IPS DF 6.9 (cell line): ENCODE measurements around the gene BRD4.
"Not testable (repeated sequence)": the region's sequence is repeated elsewhere in the genome, so short reads cannot be mapped to it uniquely, and the experiment has no call there.

Experiments used
- DNase-seq: peaks from one replicate; pipeline ENCODE4 v3.0.0-alpha.2; 2013; ENCODE audit warnings: low read depth, low spot score
- H3K27ac ChIP-seq: one replicate; pipeline ENCODE4 v1.5.1; 2013; ENCODE audit warnings: low read length, control low read depth
- H3K27me3 ChIP-seq: 2 replicates; pipeline ENCODE4 v1.6.1; 2013; ENCODE audit warnings: mild to moderate bottlenecking, low read length; ENCODE audit not compliant: control insufficient read depth, insufficient read depth
- H3K36me3 ChIP-seq: 2 replicates; pipeline ENCODE4 v1.6.1; 2013; ENCODE audit warnings: low read length; ENCODE audit not compliant: control insufficient read depth, insufficient read depth
- H3K4me1 ChIP-seq: 2 replicates; pipeline ENCODE4 v1.6.1; 2013; ENCODE audit warnings: low read length; ENCODE audit not compliant: control insufficient read depth, insufficient read depth
- H3K4me3 ChIP-seq: 2 replicates; pipeline ENCODE4 v1.5.1; 2013; ENCODE audit warnings: mild to moderate bottlenecking, low read length
- H3K9me3 ChIP-seq: 2 replicates; pipeline ENCODE4 v1.6.1; 2013; ENCODE audit warnings: low read length, inconsistent platforms; ENCODE audit not compliant: control insufficient read depth, insufficient read depth
- WGBS: extraction: QIAGEN DNeasy Blood & Tissue Kit; methylation state at CpG from one replicate; pipeline ENCODE4 v1.1.7; 2013; ENCODE audit warnings: mixed read lengths, missing lambda C conversion rate; ENCODE audit not compliant: insufficient read length, insufficient coverage; 5-methylcytosine and 5-hydroxymethylcytosine counted together

The BRD4 gene

DNA sequence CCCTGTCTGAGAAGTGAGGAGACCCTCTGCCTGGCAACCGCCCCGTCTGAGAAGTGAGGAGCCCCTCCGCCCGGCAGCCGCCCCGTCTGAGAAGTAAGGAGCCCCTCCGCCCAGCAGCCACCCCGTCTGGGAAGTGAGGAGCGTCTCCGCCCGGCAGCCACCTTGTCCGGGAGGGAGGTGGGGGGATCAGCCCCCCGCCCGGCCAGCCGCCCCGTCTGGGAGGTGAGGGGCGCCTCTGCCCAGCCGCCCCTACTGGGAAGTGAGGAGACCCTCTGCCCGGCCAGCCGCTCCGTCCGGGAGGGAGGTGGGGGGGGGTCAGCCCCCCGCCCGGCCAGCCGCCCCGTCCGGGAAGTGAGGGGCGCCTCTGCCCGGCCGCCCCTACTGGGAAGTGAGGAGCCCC, 30.7 kb upstream of the BRD4 start:
- not testable (repeated sequence) for H3K27ac ChIP-seq, H3K4me3 ChIP-seq, H3K4me1 ChIP-seq, H3K9me3 ChIP-seq, DNase-seq, H3K27me3 ChIP-seq
- peaks cover 46% of the 10 kb centered on the region for H3K36me3 ChIP-seq
- WGBS = no CpG with 5 or more reads among the region's 30 CpGs

DNA sequence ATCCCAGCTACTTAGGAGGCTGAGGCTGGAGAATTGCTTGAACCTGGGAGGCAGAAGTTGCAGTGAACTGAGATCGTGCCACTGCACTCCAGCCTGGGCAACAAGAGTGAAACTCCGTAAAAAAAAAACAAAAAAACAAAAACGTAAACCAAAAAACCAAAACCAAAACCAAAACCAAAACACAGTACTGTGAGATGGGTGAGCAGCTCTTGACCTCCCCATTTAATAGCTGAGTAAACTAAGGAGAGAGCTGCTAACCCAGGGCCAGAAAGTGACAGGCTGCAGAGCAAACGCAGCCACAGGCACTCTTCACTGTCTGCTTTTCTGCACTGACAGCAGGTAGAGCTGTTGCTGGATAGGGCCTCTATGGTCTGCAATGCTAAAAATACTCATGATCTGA, 27.7 kb upstream of the BRD4 start:
- H3K27ac ChIP-seq, H3K27me3 ChIP-seq, H3K9me3 ChIP-seq, H3K4me1 ChIP-seq, H3K4me3 ChIP-seq, DNase-seq: not testable (repeated sequence)
- WGBS = 100% methylated on average over 1 of the region's 4 CpGs
- peaks cover 40% of the 10 kb centered on the region for H3K36me3 ChIP-seq

DNA sequence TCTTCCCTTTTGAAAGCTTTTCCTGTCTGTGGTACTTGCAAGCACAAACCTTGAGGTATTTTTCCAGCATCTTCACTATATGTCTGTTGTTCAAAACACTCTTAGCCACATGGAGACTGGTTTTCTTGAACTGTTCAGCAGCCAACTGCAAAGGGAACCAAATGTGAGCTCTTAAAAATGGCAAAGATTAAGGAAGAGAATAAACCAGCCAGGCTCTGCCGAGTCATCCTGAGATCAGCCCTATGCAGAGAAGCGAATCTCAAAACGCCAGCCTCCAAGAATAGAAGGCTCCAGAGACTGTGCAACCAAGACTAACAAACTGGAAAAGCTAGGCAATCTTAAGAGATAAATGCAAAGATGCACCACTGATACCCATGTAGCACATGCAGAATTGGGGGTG, 26.6 kb upstream of the BRD4 start:
- H3K4me1 ChIP-seq = no peaks in the 10 kb centered on the region
- no peak overlapping the region for H3K27ac ChIP-seq
- peaks cover 43% of the 10 kb centered on the region for H3K36me3 ChIP-seq
- WGBS = no CpG with 5 or more reads among the region's 3 CpGs
- H3K27me3 ChIP-seq = no peaks in the 10 kb centered on the region
- H3K4me3 ChIP-seq = no peak overlapping the region
- H3K9me3 ChIP-seq = no peaks in the 10 kb centered on the region
- no peak for DNase-seq

DNA sequence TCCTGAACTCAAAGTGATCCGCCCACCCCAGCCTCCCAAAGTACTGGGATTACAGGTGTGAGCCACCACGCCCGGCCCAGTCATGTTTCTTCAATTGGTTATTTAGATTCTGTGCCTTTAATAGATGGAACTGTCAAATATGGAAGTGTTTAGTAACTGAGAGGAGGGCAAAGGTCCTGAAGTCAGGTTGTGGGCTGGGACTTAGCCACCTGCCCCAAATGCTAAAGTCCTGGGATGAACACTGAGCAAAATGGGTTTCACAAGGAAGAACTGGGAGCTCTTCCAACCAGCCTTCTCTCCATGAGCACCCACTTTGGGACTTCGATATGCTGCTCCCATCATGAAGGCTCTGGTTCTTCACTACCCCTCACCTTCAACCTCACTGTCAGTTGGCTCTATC, 25.6 kb upstream of the BRD4 start:
- peaks cover 43% of the 10 kb centered on the region for H3K36me3 ChIP-seq
- no peak for DNase-seq
- WGBS = no CpG with 5 or more reads among the region's 4 CpGs
- no peak overlapping the region for H3K4me3 ChIP-seq
- no peak overlapping the region for H3K27ac ChIP-seq
- H3K4me1 ChIP-seq = no peaks in the 10 kb centered on the region
- no peaks in the 10 kb centered on the region for H3K27me3 ChIP-seq
- H3K9me3 ChIP-seq = no peaks in the 10 kb centered on the region

DNA sequence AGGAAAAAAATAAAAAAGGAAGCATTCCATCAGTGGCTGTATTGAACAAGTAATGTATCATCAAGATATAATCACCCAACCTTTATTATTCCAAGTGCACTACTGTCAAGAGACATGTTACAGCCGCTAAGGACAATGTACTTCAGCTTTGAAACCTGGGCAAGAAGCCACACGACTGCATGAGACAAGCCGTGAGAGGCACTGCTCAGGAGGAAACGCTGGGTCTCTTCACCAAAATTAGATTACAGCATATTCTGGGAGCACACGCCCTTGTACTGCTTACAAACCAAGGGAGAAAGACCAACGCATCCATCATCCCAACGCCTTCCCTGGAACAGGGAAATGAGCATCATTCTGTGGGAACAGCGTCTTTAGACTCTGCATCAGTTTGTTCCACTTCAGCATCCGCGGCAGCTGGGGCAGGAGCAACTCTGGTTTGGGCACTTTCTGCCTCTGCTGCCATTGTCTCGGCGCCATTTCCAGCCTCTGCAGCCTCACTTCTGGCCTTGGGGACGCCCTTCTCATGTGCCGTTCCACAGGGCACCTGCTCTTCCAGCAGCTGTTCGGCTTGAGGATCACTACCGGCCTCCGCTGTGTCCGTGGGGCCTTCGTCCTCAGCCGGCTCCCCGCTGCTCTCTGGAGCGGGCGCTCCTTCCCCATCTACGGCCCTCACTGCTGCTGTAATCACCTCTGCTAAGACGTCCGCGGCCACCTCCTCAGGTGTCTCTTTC, 22.4 kb upstream of the BRD4 start:
- no peak overlapping the region for H3K4me3 ChIP-seq
- H3K9me3 ChIP-seq = no peaks in the 10 kb centered on the region
- no peaks in the 10 kb centered on the region for H3K27me3 ChIP-seq
- no CpG with 5 or more reads among the region's 27 CpGs for WGBS
- H3K4me1 ChIP-seq = no peaks in the 10 kb centered on the region
- no peak overlapping the region for H3K27ac ChIP-seq
- DNase-seq = no peak
- H3K36me3 ChIP-seq = peaks cover 29% of the 10 kb centered on the region

DNA sequence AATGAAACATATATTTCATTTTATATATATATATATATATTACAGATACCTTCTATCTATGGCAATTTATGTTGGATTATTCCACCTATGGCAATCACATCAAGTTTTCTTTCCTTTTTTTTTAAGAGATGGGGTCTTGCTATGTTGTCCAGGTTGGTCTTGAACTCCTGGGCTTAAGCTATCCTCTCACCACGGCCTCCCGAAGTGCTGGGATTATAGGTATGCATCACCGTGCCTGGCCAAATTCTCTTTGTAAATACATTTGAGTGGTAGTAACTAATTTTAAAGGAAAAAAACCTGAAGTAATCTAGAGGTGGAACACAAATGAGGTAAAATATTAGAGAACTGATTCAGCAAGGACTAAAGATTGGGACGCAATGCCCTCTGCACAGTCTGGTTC, 21.6 kb upstream of the BRD4 start:
- Histone ChIP-seq H3K9me3 (no peaks in the 10 kb centered on the region), H3K4me3 (no peak overlapping the region), H3K27ac (no peak overlapping the region), H3K27me3 (no peaks in the 10 kb centered on the region), H3K4me1 (no peaks in the 10 kb centered on the region), H3K36me3 (peaks cover 23% of the 10 kb centered on the region)
- no peak for DNase-seq
- no CpG with 5 or more reads among the region's 4 CpGs for WGBS

DNA sequence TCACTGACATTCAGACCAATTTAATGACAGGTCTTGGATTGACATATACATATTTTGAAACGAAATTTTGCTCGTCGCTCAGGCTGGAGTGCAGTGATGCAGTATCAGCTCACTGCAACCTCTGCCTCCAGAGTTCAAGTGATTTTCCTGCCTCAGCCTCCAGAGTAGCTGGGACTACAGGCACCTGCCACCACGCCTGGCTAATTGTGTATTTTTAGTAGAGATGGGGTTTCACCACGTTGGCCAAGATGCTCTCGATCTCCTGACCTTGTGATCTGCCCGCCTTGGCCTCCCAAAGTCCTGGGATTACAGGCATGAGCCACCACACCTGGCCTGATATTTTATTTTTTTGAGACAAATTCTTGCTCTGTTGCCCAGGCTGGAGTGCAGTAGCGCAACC, 20.2 kb upstream of the BRD4 start:
- H3K36me3 ChIP-seq = peaks cover 12% of the 10 kb centered on the region

DNA sequence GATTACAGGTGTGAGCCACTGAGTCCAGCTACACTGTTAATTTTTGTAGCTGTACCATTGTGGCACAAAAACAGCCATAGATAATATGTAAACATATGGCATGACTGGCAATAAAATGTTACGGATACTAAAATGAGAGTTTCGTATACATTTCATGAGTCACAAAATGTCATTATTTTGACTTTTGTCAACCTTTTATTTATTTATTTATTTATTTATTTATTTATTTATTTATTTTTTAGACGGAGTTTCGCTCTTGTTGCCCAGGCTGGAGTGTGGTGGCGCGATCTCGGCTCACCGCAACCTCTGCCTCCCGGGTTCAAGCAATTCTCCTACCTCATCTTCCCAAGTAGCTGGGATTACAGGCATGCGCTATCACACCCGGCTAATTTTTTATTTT, 9.0 kb upstream of the BRD4 start:
- not testable (repeated sequence) for H3K9me3 ChIP-seq, H3K27ac ChIP-seq, H3K36me3 ChIP-seq, DNase-seq, H3K4me1 ChIP-seq, H3K27me3 ChIP-seq, H3K4me3 ChIP-seq
- WGBS = no CpG with 5 or more reads among the region's 11 CpGs

More for the DNA sequence above, 20.2 kb upstream of the BRD4 start:
- H3K27me3 ChIP-seq, DNase-seq, H3K4me3 ChIP-seq, H3K27ac ChIP-seq, H3K4me1 ChIP-seq, H3K9me3 ChIP-seq: not testable (repeated sequence)
- WGBS = no CpG with 5 or more reads among the region's 8 CpGs

DNA sequence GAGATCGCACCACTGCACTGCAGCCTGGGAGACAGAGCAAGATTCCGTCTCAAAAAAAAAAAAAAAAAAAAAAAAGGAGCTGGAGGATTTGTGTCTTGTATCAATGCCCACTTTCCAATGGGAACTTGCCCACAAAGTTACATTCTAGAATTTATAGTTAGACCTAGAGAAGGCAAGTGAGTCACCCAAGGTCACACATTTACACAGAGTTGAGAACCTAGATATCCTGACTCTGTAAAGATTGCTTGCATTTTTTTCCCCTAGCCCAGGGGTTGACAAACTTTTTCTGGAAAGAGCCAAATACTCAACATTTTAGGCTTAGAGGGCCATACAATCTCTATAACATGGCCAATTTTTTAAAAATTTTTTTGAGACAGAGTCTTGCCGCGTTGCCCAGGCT, 7.7 kb upstream of the BRD4 start:
- DNase-seq = no peak
- Histone ChIP-seq H3K9me3 (no peaks in the 10 kb centered on the region), H3K27me3 (no peaks in the 10 kb centered on the region), H3K4me1 (no peaks in the 10 kb centered on the region), H3K36me3 (no peaks in the 10 kb centered on the region), H3K27ac (no peak overlapping the region), H3K4me3 (no peak overlapping the region)
- WGBS = no CpG with 5 or more reads among the region's 4 CpGs

DNA sequence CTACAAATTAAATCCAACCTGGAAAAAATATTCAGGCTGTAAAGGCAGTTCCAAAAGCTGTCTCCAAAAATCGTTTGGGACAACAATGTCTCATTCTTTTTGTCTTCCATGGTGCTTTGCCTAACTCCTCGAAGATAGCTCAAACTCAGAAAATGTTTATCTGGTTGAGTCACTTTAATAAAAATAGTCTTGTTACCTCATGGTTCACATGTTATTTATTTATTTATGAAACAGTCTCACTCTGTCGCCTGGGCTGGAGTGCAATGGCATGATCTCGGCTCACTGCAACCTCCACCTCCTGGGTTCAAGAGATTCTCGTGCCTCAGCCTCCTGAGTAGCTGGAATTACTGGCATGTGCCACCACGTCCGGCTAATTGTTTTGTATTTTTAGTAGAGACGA, 4.9 kb upstream of the BRD4 start:
- no peaks in the 10 kb centered on the region for H3K27me3 ChIP-seq
- WGBS = no CpG with 5 or more reads among the region's 8 CpGs
- H3K4me1 ChIP-seq = no peaks in the 10 kb centered on the region
- H3K4me3 ChIP-seq = no peak overlapping the region
- no peak for DNase-seq
- H3K27ac ChIP-seq = no peak overlapping the region
- no peaks in the 10 kb centered on the region for H3K9me3 ChIP-seq
- no peaks in the 10 kb centered on the region for H3K36me3 ChIP-seq

DNA sequence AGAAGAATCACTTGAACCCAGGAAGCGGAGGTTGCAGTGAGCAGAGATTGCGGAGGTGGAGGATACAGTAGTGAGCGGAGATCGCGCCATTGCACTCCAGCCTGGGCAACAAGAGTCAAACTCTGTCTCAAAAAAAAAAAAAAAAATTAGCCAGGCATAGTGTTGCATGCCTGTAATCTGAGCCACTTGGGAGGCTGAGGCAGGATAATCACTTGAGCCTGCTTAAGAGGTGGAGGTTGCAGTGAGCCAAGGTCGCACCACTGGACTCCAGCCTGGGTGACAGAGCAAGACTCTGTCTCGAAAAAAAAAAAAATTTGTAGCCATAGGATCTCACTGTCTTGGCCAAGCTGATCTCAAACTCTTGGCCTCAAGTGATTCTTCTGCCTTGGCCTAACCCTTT, 3.7 kb upstream of the BRD4 start:
- H3K4me3 ChIP-seq, DNase-seq, H3K4me1 ChIP-seq, H3K27ac ChIP-seq, H3K36me3 ChIP-seq, H3K27me3 ChIP-seq, H3K9me3 ChIP-seq: not testable (repeated sequence)
- no CpG with 5 or more reads among the region's 7 CpGs for WGBS
